Measurements from ENCODE around the gene ZNF652.
A peak's percentile ranks its signal among the peaks of the same experiment; 100 is the strongest.
"Not testable (repeated sequence)": the region's sequence is repeated elsewhere in the genome, so short reads cannot be mapped to it uniquely, and the experiment has no call there.

The ZNF652 gene

DNA sequence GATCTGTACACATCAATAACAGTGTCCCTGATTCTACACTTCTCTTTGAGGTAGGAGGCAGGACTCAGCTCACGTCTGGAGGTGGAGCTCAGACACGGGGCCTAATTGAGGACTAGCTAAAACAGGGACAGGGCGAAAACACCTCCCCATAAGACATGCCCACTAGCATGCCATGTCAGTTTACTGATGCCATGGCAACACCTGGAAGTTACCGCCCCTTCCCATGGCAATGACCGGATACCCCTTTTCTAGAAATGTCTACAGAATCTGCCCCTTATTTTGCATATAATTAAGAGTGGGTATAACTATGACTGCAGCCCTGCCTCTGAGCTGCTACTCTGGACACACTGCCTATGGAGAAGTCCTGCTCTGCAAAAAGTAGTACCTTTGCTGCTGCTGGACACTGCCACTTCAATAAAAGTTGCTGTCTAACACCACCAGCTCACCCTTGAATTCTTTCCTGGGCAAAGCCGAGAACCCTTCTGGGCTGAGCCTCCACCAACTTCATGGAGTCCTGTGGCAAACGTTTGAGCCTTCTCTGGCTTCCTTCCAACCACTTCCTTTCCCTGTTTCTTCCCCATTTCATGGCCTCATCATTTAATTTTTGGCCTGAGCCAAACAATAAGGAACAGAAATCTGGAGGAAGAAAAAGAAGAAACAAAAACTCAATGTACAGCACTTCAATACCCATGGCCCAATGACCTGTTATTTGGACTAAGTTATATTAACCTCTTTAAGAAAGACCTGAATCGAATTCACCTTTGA lies 31.6 kb upstream of the ZNF652 start:
- Histone ChIP-seq H3K79me2 (ENCODE audit: insufficient read depth, low read length) (no peaks in the 10 kb centered on the region), H3K4me2 (ENCODE audit: low read depth, low read length, poor library complexity, severe bottlenecking) (no peak overlapping the region), H3K9me2 (replicated peaks; ENCODE audit: low read depth, low read length) (no peaks in the 10 kb centered on the region), H3F3A (ENCODE audit: low read depth) (no peaks in the 10 kb centered on the region), H3K9me3 (ENCODE audit: insufficient read depth, low read depth, low read length) (no peaks in the 10 kb centered on the region), H3K4me3 (ENCODE audit: low read length, poor library complexity, severe bottlenecking) (no peak overlapping the region), H4K20me1 (ENCODE audit: insufficient read depth, low read length, poor library complexity, severe bottlenecking) (no peaks in the 10 kb centered on the region), H3K27me3 (ENCODE audit: insufficient read depth, low read length, poor library complexity, severe bottlenecking) (no peaks in the 10 kb centered on the region), H3K36me3 (ENCODE audit: insufficient read depth, low read length) (no peaks in the 10 kb centered on the region), H3K4me1 (ENCODE audit: insufficient read depth, low read length, poor library complexity, severe bottlenecking) (peaks cover 49% of the 10 kb centered on the region), H3K9ac (ENCODE audit: low read depth, low read length, poor library complexity, severe bottlenecking) (peak overlapping the region; percentile 19), H2AFZ (ENCODE audit: low read length) (peak overlapping the region; percentile 75)
- TF ChIP-seq EZH2phosphoT487 (IDR thresholded peaks at IDR 0.05; ENCODE audit: borderline replicate concordance): no peak
- TF ChIP-seq, protein P1, sequence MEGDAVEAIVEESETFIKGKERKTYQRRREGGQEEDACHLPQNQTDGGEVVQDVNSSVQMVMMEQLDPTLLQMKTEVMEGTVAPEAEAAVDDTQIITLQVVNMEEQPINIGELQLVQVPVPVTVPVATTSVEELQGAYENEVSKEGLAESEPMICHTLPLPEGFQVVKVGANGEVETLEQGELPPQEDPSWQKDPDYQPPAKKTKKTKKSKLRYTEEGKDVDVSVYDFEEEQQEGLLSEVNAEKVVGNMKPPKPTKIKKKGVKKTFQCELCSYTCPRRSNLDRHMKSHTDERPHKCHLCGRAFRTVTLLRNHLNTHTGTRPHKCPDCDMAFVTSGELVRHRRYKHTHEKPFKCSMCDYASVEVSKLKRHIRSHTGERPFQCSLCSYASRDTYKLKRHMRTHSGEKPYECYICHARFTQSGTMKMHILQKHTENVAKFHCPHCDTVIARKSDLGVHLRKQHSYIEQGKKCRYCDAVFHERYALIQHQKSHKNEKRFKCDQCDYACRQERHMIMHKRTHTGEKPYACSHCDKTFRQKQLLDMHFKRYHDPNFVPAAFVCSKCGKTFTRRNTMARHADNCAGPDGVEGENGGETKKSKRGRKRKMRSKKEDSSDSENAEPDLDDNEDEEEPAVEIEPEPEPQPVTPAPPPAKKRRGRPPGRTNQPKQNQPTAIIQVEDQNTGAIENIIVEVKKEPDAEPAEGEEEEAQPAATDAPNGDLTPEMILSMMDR (conservative IDR thresholded peaks at IDR 0.05; ENCODE audit: low read length): no peak

DNA sequence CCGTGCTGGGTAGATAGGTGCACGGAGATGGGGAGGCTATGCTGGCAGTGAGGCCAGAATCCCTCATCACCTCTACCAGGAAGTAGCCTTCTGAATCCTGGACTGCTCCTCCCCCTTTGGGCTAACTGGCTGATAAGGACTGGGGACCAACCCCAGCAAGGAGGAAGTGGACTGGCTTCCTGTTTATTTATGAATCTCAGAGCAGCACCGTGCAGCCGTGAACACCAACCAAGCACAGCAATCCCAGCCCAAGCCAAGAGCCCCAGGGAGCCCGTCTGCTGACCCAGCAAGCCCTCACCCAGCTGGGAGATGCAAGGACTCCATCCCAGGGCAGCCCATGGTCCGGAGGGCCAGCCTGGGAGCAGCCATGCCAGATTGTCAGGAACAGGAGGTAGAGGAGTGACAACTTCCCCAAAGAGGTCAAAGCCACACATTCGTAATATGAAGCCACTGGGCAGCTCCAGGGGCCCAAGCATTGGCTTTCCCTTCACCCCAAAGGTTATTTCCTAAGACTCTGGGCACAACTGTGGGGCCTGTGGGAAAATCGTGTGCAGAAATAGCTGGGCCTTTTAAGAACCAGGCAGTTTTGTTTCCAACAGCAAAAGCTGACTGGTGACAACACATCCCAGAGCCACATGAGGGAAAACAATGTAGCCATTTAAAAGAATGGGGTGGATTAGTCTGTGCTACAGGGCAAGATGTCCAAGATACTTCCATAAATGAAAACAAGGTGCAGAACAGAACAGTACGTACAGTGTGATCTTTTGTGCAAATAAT lies 28.7 kb upstream of the ZNF652 start:
- no peak overlapping the region for H3K4me3 ChIP-seq (ENCODE audit: low read length, poor library complexity, severe bottlenecking)
- H3K36me3 ChIP-seq (ENCODE audit: insufficient read depth, low read length): no peaks in the 10 kb centered on the region
- H3K79me2 ChIP-seq (ENCODE audit: insufficient read depth, low read length): no peaks in the 10 kb centered on the region
- no peaks in the 10 kb centered on the region for H4K20me1 ChIP-seq (ENCODE audit: insufficient read depth, low read length, poor library complexity, severe bottlenecking)
- H2AFZ ChIP-seq (ENCODE audit: low read length): peak overlapping the region; percentile 74
- H3K9me3 ChIP-seq (ENCODE audit: insufficient read depth, low read depth, low read length): no peaks in the 10 kb centered on the region
- H3K4me1 ChIP-seq (ENCODE audit: insufficient read depth, low read length, poor library complexity, severe bottlenecking): peaks cover 57% of the 10 kb centered on the region
- H3F3A ChIP-seq (ENCODE audit: low read depth): no peaks in the 10 kb centered on the region
- TF ChIP-seq, protein P1 (conservative IDR thresholded peaks at IDR 0.05; ENCODE audit: low read length): no peak
- TF ChIP-seq EZH2phosphoT487 (IDR thresholded peaks at IDR 0.05; ENCODE audit: borderline replicate concordance): no peak
- no peaks in the 10 kb centered on the region for H3K9me2 ChIP-seq (replicated peaks; ENCODE audit: low read depth, low read length)
- H3K9ac ChIP-seq (ENCODE audit: low read depth, low read length, poor library complexity, severe bottlenecking): peak overlapping the region; percentile 9
- H3K4me2 ChIP-seq (ENCODE audit: low read depth, low read length, poor library complexity, severe bottlenecking): peak overlapping the region; percentile 39
- H3K27me3 ChIP-seq (ENCODE audit: insufficient read depth, low read length, poor library complexity, severe bottlenecking): no peaks in the 10 kb centered on the region

DNA sequence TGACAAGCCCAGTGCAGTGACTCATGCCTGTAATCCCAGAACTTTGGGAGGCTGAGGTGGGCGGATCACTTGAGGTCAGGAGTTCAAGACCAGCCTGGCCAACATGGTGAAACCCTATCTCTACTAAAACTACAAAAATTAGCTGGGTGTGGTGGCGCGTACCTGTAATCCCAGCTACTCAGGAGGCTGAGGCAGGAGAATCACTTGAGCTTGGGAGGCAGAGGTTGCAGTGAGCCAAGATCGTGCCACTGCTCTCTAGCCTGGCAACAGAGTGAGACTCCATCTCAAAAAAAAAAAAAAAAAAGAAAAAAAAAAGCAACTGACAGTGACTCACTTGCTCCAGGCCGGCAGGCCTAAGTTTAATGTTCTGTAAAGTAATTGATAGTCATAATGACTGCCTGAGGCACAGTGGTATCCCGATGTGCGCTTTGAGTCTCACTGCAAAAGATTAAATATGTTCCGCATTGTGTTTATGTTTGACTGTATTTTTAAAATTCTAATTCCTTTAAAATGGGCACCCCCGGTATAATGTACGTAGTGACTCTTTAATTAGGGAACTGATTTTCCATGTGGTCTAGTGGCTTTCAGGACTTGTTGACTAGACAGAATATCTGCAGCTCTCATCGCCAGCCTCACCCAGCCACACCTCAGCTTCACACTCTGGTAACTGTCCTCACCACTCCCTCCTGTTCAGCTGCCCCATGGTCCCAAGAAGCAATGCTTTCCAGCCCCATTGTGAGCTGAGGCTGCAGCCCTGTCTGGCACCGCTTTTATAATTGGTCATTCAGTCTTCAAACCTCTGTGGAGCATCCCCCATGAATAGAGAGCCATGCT lies 27.7 kb upstream of the ZNF652 start:
- Histone ChIP-seq H2AFZ (ENCODE audit: low read length) (peak overlapping the region; percentile 74), H3K4me2 (ENCODE audit: low read depth, low read length, poor library complexity, severe bottlenecking) (peak overlapping the region; percentile 63), H3K4me1 (ENCODE audit: insufficient read depth, low read length, poor library complexity, severe bottlenecking) (peaks cover 55% of the 10 kb centered on the region), H3K9ac (ENCODE audit: low read depth, low read length, poor library complexity, severe bottlenecking) (peak overlapping the region; percentile 53)
- not testable (repeated sequence) for H3K27me3 ChIP-seq (ENCODE audit: insufficient read depth, low read length, poor library complexity, severe bottlenecking); H3F3A ChIP-seq (ENCODE audit: low read depth); H3K36me3 ChIP-seq (ENCODE audit: insufficient read depth, low read length); H3K79me2 ChIP-seq (ENCODE audit: insufficient read depth, low read length); H3K4me3 ChIP-seq (ENCODE audit: low read length, poor library complexity, severe bottlenecking); H3K9me2 ChIP-seq (replicated peaks; ENCODE audit: low read depth, low read length); H3K9me3 ChIP-seq (ENCODE audit: insufficient read depth, low read depth, low read length); H4K20me1 ChIP-seq (ENCODE audit: insufficient read depth, low read length, poor library complexity, severe bottlenecking)

Measured in Loucy (cell line).